HepG2 (cell line): ENCODE measurements around the gene TMBIM1.

ENCODE experiments used
- ASH2L ChIP-seq: fragments of 300-600, 200-600 bp; sonication (generic); IDR thresholded peaks from 2 replicates; pipeline ENCODE4 v1.7.0; 2017; ENCODE audit warnings: low read depth, mild to moderate bottlenecking, moderate library complexity, mixed read lengths, low read length; ENCODE audit not compliant: insufficient read length
- PREB ChIP-seq: sonication (generic); formaldehyde crosslinking; IDR thresholded peaks from 2 replicates; pipeline ENCODE4 v1.4.0; 2020; ENCODE audit warnings: missing genetic modification reagents
- ZNF564 ChIP-seq: sonication (generic); formaldehyde crosslinking; IDR thresholded peaks from 2 replicates; pipeline ENCODE4 v1.8.1; 2023; ENCODE audit warnings: mild to moderate bottlenecking, missing genetic modification reagents
- ZNF580 ChIP-seq: IDR thresholded peaks from 2 replicates; pipeline ENCODE4 v1.6.1; 2016; ENCODE audit warnings: low read depth, borderline replicate concordance

GRCh38 chr2:218270721-218271486 is 21.4 kb downstream of the TMBIM1 start:
- TF ChIP-seq PREB (CRISPR knock-in tag) (no peak), ASH2L (no peak), ZNF580 (no peak), ZNF564 (0 out of 2 replicates have a peak, but pooled peaks have one; percentile 20)
